Epithelial cell of prostate (primary cell): Measurements from ENCODE around the gene TRIM66.
A peak's percentile ranks its signal among the peaks of the same experiment; 100 is the strongest.
"Not testable (repeated sequence)": the region's sequence is repeated elsewhere in the genome, so short reads cannot be mapped to it uniquely, and the experiment has no call there.

Experiments
- DNase-seq: peaks from one replicate; pipeline ENCODE4 v3.0.0-alpha.2; 2011; ENCODE audit warnings: low read depth, low spot score
- H3K27ac ChIP-seq: fragments of 450-650 bp; 2 replicates; pipeline ENCODE4 v1.5.1; 2017; ENCODE audit warnings: mild to moderate bottlenecking

The TRIM66 gene

GRCh38 chr11:8692417-8692816, 10.0 kb upstream of the TRIM66 start:
- H3K27ac ChIP-seq = peak overlapping the region; percentile 21
- no peak for DNase-seq

- no peak for DNase-seq
These were observed 9.1 kb upstream of the TRIM66 start for GRCh38 chr11:8691601-8692000.

GRCh38 chr11:8690374-8691342, 8.2 kb upstream of the TRIM66 start:
- no peak for DNase-seq
- H3K27ac ChIP-seq = no peak overlapping the region

More at GRCh38 chr11:8691601-8692000, 9.1 kb upstream of the TRIM66 start:
- peak overlapping the region; percentile 21 for H3K27ac ChIP-seq

- no peak for DNase-seq
- no peak overlapping the region for H3K27ac ChIP-seq
These were observed 7.3 kb upstream of the TRIM66 start for GRCh38 chr11:8689726-8690255.

GRCh38 chr11:8688414-8689362, 6.2 kb upstream of the TRIM66 start:
- peak overlapping the region; percentile 96 for H3K27ac ChIP-seq

GRCh38 chr11:8686325-8686724, 3.9 kb upstream of the TRIM66 start:
- H3K27ac ChIP-seq = peak overlapping the region; percentile 96
- DNase-seq = no peak

More at GRCh38 chr11:8688414-8689362, 6.2 kb upstream of the TRIM66 start:
- DNase-seq = peak; percentile 62

- no peak for DNase-seq
- peak overlapping the region; percentile 96 for H3K27ac ChIP-seq
These were observed 3.4 kb upstream of the TRIM66 start for GRCh38 chr11:8685820-8686219.

- no peak for DNase-seq
- peak overlapping the region; percentile 96 for H3K27ac ChIP-seq
These were observed 2.8 kb upstream of the TRIM66 start for GRCh38 chr11:8685306-8685705.

GRCh38 chr11:8684600-8685290, 2.3 kb upstream of the TRIM66 start:
- DNase-seq = no peak
- H3K27ac ChIP-seq = peak overlapping the region; percentile 96

GRCh38 chr11:8683115-8683807, 796 bp upstream of the TRIM66 start:
- peak overlapping the region; percentile 96 for H3K27ac ChIP-seq
- DNase-seq = no peak

GRCh38 chr11:8681837-8682302, 595 bp downstream of the TRIM66 start:
- H3K27ac ChIP-seq = peak overlapping the region; percentile 96
- no peak for DNase-seq

GRCh38 chr11:8679006-8679405, 3.5 kb downstream of the TRIM66 start:
- DNase-seq = no peak
- H3K27ac ChIP-seq = no peak overlapping the region

GRCh38 chr11:8676458-8676857, 6.0 kb downstream of the TRIM66 start:
- DNase-seq = no peak
- H3K27ac ChIP-seq = no peak overlapping the region

- DNase-seq = no peak
These were observed 7.6 kb downstream of the TRIM66 start for GRCh38 chr11:8674859-8675258.

GRCh38 chr11:8672346-8672745, 10.1 kb downstream of the TRIM66 start:
- peak overlapping the region; percentile 80 for H3K27ac ChIP-seq
- DNase-seq = no peak

More at GRCh38 chr11:8674859-8675258, 7.6 kb downstream of the TRIM66 start:
- no peak overlapping the region for H3K27ac ChIP-seq

GRCh38 chr11:8671651-8672062, 10.8 kb downstream of the TRIM66 start:
- DNase-seq = peak; percentile 34
- H3K27ac ChIP-seq = peak overlapping the region; percentile 80

- DNase-seq = peak; percentile 48
These were observed 11.3 kb downstream of the TRIM66 start for GRCh38 chr11:8671193-8671612.

GRCh38 chr11:8670081-8670480, 12.4 kb downstream of the TRIM66 start:
- not testable (repeated sequence) for DNase-seq
- peak overlapping the region; percentile 80 for H3K27ac ChIP-seq

More at GRCh38 chr11:8671193-8671612, 11.3 kb downstream of the TRIM66 start:
- H3K27ac ChIP-seq = peak overlapping the region; percentile 80

GRCh38 chr11:8665222-8665621, 17.2 kb downstream of the TRIM66 start:
- DNase-seq = no peak
- no peak overlapping the region for H3K27ac ChIP-seq
